ENCODE results near the gene CDH23.

CDH23 gene

GRCh38 chr10:71459513-71459912 is 62.8 kb downstream of the CDH23 start:
- no peak for DNase-seq (ENCODE audit: low read depth)
- H3K4me3 ChIP-seq (ENCODE audit: control insufficient read depth, low read depth, low read length), result no peak overlapping the region
- no peak for TF ChIP-seq CTCF (IDR thresholded peaks at IDR 0.05; ENCODE audit: control insufficient read depth, insufficient read depth, low read depth, low read length, missing control alignments)

- no peak overlapping the region for H3K4me3 ChIP-seq (ENCODE audit: control insufficient read depth, low read depth, low read length)
- DNase-seq (ENCODE audit: low read depth), result no peak
- TF ChIP-seq CTCF (IDR thresholded peaks at IDR 0.05; ENCODE audit: control insufficient read depth, insufficient read depth, low read depth, low read length, missing control alignments), result no peak
Measured at GRCh38 chr10:71460615-71461014, 63.9 kb downstream of the CDH23 start.

GRCh38 chr10:71461457-71461856 is 64.7 kb downstream of the CDH23 start:
- TF ChIP-seq CTCF (IDR thresholded peaks at IDR 0.05; ENCODE audit: control insufficient read depth, insufficient read depth, low read depth, low read length, missing control alignments), result no peak
- no peak overlapping the region for H3K4me3 ChIP-seq (ENCODE audit: control insufficient read depth, low read depth, low read length)
- no peak for DNase-seq (ENCODE audit: low read depth)

- no peak for TF ChIP-seq CTCF (IDR thresholded peaks at IDR 0.05; ENCODE audit: control insufficient read depth, insufficient read depth, low read depth, low read length, missing control alignments)
- H3K4me3 ChIP-seq (ENCODE audit: control insufficient read depth, low read depth, low read length), result no peak overlapping the region
- DNase-seq (ENCODE audit: low read depth), result no peak
Measured at GRCh38 chr10:71462062-71462935, 65.6 kb downstream of the CDH23 start.

- H3K4me3 ChIP-seq (ENCODE audit: control insufficient read depth, low read depth, low read length), result no peak overlapping the region
- DNase-seq (ENCODE audit: low read depth), result no peak
- no peak for TF ChIP-seq CTCF (IDR thresholded peaks at IDR 0.05; ENCODE audit: control insufficient read depth, insufficient read depth, low read depth, low read length, missing control alignments)
Measured at GRCh38 chr10:71463111-71463510, 66.4 kb downstream of the CDH23 start.

GRCh38 chr10:71465551-71466252 is 69.0 kb downstream of the CDH23 start:
- TF ChIP-seq CTCF (IDR thresholded peaks at IDR 0.05; ENCODE audit: control insufficient read depth, insufficient read depth, low read depth, low read length, missing control alignments), result no peak
- DNase-seq (ENCODE audit: low read depth), result no peak
- no peak overlapping the region for H3K4me3 ChIP-seq (ENCODE audit: control insufficient read depth, low read depth, low read length)
